Measurements from ENCODE around the gene NOS1AP. TPM values are rescaled to one million over a fixed set of nuclear protein-coding genes. Genes with fewer than 3 reads are reported as not detected.

The NOS1AP gene
- total and polyA plus RNA-seq, 9 of the 15 experiments (the other 6 are each of a cell fraction or from before 2014, with no cell fraction given), result 0.07 to 1.5 (median 0.22) TPM

DNA sequence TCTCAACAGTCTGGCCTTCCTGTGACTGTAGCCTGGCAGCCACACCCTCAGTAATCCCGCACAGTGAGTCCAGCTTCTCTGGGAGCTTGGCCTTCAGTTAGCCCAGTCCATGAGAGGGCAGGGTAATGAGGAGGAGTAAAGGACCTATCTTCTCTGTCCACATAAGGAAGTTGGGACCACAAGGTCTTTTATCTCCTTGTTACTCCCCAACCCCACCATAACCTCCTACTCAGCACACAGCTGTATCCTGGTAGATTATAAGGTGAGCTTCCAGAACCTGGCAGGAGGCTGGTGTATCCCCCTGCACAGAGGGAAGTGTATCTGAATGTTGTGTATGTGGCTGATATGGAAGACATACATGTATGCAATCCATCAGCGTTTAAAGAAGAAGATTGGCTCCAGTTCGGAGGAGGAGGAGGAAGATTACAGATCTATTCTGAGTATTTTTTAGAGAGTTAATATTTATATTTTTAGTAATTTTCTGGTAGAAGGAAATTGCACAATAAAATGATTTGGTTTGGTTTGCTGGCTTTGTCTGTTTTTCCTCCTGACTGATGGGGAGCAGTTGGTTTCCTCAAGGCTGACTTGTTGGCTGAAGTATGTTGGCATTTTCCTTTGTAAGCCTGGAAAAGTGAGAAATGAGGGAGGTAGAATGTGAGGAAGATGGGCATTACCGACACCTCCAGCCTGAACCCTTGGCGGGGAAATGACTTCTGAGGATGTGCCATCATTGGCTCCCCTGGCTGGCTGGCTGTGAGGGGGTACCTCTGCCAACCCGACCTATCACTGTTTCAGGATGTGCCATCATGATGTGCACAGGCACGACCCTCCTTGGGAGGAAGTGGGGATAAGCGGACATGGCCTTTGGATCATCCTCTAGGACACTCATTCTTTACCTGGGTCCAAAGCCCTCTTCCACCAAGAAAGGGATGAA lies 317.1 kb downstream of the NOS1AP start (continued):
- TF ChIP-seq, protein P1, sequence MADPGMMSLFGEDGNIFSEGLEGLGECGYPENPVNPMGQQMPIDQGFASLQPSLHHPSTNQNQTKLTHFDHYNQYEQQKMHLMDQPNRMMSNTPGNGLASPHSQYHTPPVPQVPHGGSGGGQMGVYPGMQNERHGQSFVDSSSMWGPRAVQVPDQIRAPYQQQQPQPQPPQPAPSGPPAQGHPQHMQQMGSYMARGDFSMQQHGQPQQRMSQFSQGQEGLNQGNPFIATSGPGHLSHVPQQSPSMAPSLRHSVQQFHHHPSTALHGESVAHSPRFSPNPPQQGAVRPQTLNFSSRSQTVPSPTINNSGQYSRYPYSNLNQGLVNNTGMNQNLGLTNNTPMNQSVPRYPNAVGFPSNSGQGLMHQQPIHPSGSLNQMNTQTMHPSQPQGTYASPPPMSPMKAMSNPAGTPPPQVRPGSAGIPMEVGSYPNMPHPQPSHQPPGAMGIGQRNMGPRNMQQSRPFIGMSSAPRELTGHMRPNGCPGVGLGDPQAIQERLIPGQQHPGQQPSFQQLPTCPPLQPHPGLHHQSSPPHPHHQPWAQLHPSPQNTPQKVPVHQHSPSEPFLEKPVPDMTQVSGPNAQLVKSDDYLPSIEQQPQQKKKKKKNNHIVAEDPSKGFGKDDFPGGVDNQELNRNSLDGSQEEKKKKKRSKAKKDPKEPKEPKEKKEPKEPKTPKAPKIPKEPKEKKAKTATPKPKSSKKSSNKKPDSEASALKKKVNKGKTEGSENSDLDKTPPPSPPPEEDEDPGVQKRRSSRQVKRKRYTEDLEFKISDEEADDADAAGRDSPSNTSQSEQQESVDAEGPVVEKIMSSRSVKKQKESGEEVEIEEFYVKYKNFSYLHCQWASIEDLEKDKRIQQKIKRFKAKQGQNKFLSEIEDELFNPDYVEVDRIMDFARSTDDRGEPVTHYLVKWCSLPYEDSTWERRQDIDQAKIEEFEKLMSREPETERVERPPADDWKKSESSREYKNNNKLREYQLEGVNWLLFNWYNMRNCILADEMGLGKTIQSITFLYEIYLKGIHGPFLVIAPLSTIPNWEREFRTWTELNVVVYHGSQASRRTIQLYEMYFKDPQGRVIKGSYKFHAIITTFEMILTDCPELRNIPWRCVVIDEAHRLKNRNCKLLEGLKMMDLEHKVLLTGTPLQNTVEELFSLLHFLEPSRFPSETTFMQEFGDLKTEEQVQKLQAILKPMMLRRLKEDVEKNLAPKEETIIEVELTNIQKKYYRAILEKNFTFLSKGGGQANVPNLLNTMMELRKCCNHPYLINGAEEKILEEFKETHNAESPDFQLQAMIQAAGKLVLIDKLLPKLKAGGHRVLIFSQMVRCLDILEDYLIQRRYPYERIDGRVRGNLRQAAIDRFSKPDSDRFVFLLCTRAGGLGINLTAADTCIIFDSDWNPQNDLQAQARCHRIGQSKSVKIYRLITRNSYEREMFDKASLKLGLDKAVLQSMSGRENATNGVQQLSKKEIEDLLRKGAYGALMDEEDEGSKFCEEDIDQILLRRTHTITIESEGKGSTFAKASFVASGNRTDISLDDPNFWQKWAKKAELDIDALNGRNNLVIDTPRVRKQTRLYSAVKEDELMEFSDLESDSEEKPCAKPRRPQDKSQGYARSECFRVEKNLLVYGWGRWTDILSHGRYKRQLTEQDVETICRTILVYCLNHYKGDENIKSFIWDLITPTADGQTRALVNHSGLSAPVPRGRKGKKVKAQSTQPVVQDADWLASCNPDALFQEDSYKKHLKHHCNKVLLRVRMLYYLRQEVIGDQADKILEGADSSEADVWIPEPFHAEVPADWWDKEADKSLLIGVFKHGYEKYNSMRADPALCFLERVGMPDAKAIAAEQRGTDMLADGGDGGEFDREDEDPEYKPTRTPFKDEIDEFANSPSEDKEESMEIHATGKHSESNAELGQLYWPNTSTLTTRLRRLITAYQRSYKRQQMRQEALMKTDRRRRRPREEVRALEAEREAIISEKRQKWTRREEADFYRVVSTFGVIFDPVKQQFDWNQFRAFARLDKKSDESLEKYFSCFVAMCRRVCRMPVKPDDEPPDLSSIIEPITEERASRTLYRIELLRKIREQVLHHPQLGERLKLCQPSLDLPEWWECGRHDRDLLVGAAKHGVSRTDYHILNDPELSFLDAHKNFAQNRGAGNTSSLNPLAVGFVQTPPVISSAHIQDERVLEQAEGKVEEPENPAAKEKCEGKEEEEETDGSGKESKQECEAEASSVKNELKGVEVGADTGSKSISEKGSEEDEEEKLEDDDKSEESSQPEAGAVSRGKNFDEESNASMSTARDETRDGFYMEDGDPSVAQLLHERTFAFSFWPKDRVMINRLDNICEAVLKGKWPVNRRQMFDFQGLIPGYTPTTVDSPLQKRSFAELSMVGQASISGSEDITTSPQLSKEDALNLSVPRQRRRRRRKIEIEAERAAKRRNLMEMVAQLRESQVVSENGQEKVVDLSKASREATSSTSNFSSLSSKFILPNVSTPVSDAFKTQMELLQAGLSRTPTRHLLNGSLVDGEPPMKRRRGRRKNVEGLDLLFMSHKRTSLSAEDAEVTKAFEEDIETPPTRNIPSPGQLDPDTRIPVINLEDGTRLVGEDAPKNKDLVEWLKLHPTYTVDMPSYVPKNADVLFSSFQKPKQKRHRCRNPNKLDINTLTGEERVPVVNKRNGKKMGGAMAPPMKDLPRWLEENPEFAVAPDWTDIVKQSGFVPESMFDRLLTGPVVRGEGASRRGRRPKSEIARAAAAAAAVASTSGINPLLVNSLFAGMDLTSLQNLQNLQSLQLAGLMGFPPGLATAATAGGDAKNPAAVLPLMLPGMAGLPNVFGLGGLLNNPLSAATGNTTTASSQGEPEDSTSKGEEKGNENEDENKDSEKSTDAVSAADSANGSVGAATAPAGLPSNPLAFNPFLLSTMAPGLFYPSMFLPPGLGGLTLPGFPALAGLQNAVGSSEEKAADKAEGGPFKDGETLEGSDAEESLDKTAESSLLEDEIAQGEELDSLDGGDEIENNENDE (IDR thresholded peaks at IDR 0.05; ENCODE audit: low read depth, low read length), result no peak
- TF ChIP-seq, protein P2, sequence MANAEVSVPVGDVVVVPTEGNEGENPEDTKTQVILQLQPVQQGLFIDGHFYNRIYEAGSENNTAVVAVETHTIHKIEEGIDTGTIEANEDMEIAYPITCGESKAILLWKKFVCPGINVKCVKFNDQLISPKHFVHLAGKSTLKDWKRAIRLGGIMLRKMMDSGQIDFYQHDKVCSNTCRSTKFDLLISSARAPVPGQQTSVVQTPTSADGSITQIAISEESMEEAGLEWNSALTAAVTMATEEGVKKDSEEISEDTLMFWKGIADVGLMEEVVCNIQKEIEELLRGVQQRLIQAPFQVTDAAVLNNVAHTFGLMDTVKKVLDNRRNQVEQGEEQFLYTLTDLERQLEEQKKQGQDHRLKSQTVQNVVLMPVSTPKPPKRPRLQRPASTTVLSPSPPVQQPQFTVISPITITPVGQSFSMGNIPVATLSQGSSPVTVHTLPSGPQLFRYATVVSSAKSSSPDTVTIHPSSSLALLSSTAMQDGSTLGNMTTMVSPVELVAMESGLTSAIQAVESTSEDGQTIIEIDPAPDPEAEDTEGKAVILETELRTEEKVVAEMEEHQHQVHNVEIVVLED (CRISPR knock-in tag; IDR thresholded peaks at IDR 0.05), result no peak
- TF ChIP-seq MAZ (CRISPR knock-in tag; conservative IDR thresholded peaks at IDR 0.05 in 1 of 2, IDR thresholded peaks at IDR 0.05 in 1 of 2) (peak in 1 of 2 experiments; percentile 57; a peak in 1 of 4 replicates), MEIS2 (IDR thresholded peaks at IDR 0.05; ENCODE audit: partially characterized antibody) (peak; percentile 64), FIP1L1 (IDR thresholded peaks at IDR 0.05; ENCODE audit: low read depth, low read length, poor library complexity, severe bottlenecking) (no peak), ARID2 (IDR thresholded peaks at IDR 0.05) (no peak), RBFOX2 (IDR thresholded peaks at IDR 0.05; ENCODE audit: low read depth, low read length) (no peak), MAFG (tag; conservative IDR thresholded peaks at IDR 0.05) (no peak), GABPB1 (CRISPR knock-in tag; IDR thresholded peaks at IDR 0.05) (no peak), ERF (CRISPR knock-in tag; IDR thresholded peaks at IDR 0.05) (0 out of 2 replicates have a peak, but pooled peaks have one; percentile 64), NFE2L1 (tag; IDR thresholded peaks at IDR 0.05; ENCODE audit: borderline replicate concordance, low read depth) (no peak)
- TF ChIP-seq, protein P3, sequence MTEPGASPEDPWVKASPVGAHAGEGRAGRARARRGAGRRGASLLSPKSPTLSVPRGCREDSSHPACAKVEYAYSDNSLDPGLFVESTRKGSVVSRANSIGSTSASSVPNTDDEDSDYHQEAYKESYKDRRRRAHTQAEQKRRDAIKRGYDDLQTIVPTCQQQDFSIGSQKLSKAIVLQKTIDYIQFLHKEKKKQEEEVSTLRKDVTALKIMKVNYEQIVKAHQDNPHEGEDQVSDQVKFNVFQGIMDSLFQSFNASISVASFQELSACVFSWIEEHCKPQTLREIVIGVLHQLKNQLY (CRISPR knock-in tag; conservative IDR thresholded peaks at IDR 0.05), result no peak
